Left hindlimb (tissue), 1 donor: ENCODE data around the gene ZFYVE28.
"Not testable (repeated sequence)": the region's sequence is repeated elsewhere in the genome, so short reads cannot be mapped to it uniquely, and the experiment has no call there.

ENCODE experiments used
- DNase-seq: peaks from one replicate; pipeline ENCODE4 v3.0.0-alpha.2; 2018

ZFYVE28 gene

GRCh38 chr4:2417765-2418649 lies at the start of gene ZFYVE28:
Gene ZFYVE28 (minus strand): TSS chr4:2418645. CDS start chr4:2418323, 322 bp downstream.
- DNase-seq: no peak

- DNase-seq: not testable (repeated sequence)
These were observed 47.1 kb upstream of the ZFYVE28 start for GRCh38 chr4:2465544-2465943.

GRCh38 chr4:2465032-2465431 lies 46.6 kb upstream of the ZFYVE28 start:
- no peak for DNase-seq

- DNase-seq: no peak
These were observed 44.7 kb upstream of the ZFYVE28 start for GRCh38 chr4:2462992-2463762.

- peak; percentile 82 for DNase-seq
These were observed 44.0 kb upstream of the ZFYVE28 start for GRCh38 chr4:2462218-2462991.

- no peak for DNase-seq
These were observed 43.0 kb upstream of the ZFYVE28 start for GRCh38 chr4:2461246-2461960.

- no peak for DNase-seq
These were observed 41.3 kb upstream of the ZFYVE28 start for GRCh38 chr4:2459589-2460349.

GRCh38 chr4:2458546-2459491 lies 40.4 kb upstream of the ZFYVE28 start:
- DNase-seq: no peak

GRCh38 chr4:2457481-2458295 lies 39.2 kb upstream of the ZFYVE28 start:
- no peak for DNase-seq

GRCh38 chr4:2451821-2452785 lies 33.7 kb upstream of the ZFYVE28 start:
- no peak for DNase-seq

- DNase-seq: no peak
These were observed 32.6 kb upstream of the ZFYVE28 start for GRCh38 chr4:2451036-2451520.

- DNase-seq: no peak
These were observed 32.1 kb upstream of the ZFYVE28 start for GRCh38 chr4:2450394-2451035.

GRCh38 chr4:2449511-2450392 lies 31.3 kb upstream of the ZFYVE28 start:
- DNase-seq: no peak

- no peak for DNase-seq
These were observed 30.6 kb upstream of the ZFYVE28 start for GRCh38 chr4:2449051-2449450.

- DNase-seq: no peak
These were observed 30.1 kb upstream of the ZFYVE28 start for GRCh38 chr4:2448589-2448988.
